Measurements from ENCODE around the gene KLHL8. TPM values are rescaled to one million over a fixed set of nuclear protein-coding genes. Genes with fewer than 3 reads are reported as not detected.
A peak's percentile ranks its signal among the peaks of the same experiment; 100 is the strongest.

Gene KLHL8
- total and polyA plus RNA-seq, 2 donors (not counting 3 experiments of a cell fraction or from before 2014, with no cell fraction given): 1.7 to 9.0 TPM

GRCh38 chr4:87151730-87152129 is 68.7 kb downstream of the KLHL8 start:
- intact Hi-C loops (cut with micrococcal nuclease) (loop anchor here (1.0 to 5.0 kb wide), 4 partner anchors 69 to 316 kb away; partner anchors contain the start of gene KLHL8), dilution Hi-C loops (cut with MboI; ENCODE audit: extremely low pct_ligation_motif_present, low sequenced_read_pairs) (no loop called here)
- no TSS peak for BruUV-seq (replicated peaks)
- ChIA-PET CTCF (interaction anchor here (0.7 to 4.8 kb wide), 20 partner anchors 9 to 822 kb away, joined by 3 to 71 read pairs (median 8); partner anchors contain the start of gene KLHL8), POLR2A (no interaction called here)
- no peaks in the 10 kb centered on the region for H3K36me3 ChIP-seq (ENCODE audit: control insufficient read depth in 2 of 2, extremely low read depth in 1 of 2, insufficient read depth in 2 of 2, low read length in 2 of 2)
- TF ChIP-seq CTCF (IDR thresholded peaks at IDR 0.05; ENCODE audit: extremely low read depth in 1 of 2, insufficient read depth in 1 of 2, low read depth in 1 of 2, low read length in 2 of 2): no peak
- no peak for TF ChIP-seq GATA2 (IDR thresholded peaks at IDR 0.05; ENCODE audit: insufficient read depth, insufficient read length, low read depth, low read length)
- no peak for TF ChIP-seq JUN (IDR thresholded peaks at IDR 0.05; ENCODE audit: borderline replicate concordance, insufficient read depth, insufficient read length, low read depth)
- no peak for TF ChIP-seq FOS (IDR thresholded peaks at IDR 0.05; ENCODE audit: borderline replicate concordance, insufficient read depth, low read length)
- no peak for TF ChIP-seq POLR2AphosphoS5 (IDR thresholded peaks at IDR 0.05; ENCODE audit: insufficient read depth, low read depth, low read length)
- no peak for TF ChIP-seq MAX (IDR thresholded peaks at IDR 0.05; ENCODE audit: insufficient read depth, insufficient read length)
- no peak for TF ChIP-seq POLR2A (IDR thresholded peaks at IDR 0.05; ENCODE audit: low read depth, low read length)
- TF ChIP-seq MYC (IDR thresholded peaks at IDR 0.05; ENCODE audit: low read depth, low read length): no peak
- no peak for TF ChIP-seq EZH2 (IDR thresholded peaks at IDR 0.05; ENCODE audit: borderline replicate concordance, low read depth, low read length, severe bottlenecking)
- H3K4me2 ChIP-seq (ENCODE audit: insufficient read depth, low read length): no peak overlapping the region
- no peak overlapping the region for H3K4me3 ChIP-seq (replicated peaks in 1 of 3; ENCODE audit: insufficient read depth in 1 of 3, low read depth in 1 of 3, low read length in 3 of 3)
- H4K20me1 ChIP-seq (replicated peaks; ENCODE audit: control insufficient read depth, extremely low read depth, insufficient read depth, low read length): no peaks in the 10 kb centered on the region
- no peaks in the 10 kb centered on the region for H3K27me3 ChIP-seq (ENCODE audit: control insufficient read depth in 2 of 2, insufficient read depth in 2 of 2, low read length in 2 of 2)
- FAIRE-seq (no peak), DNase-seq (ENCODE audit: low read depth, low spot score) (peak; percentile 32)
- no peak overlapping the region for H3K27ac ChIP-seq (ENCODE audit: insufficient read depth, low read depth, low read length)
- no peaks in the 10 kb centered on the region for H3K4me1 ChIP-seq (ENCODE audit: control insufficient read depth, extremely low read depth, insufficient read depth, low read length)
- H2AFZ ChIP-seq (ENCODE audit: low read depth, low read length): no peak overlapping the region
- no peaks in the 10 kb centered on the region for H3K9me3 ChIP-seq (replicated peaks; ENCODE audit: control insufficient read depth, insufficient read depth, low read length)
- no peaks in the 10 kb centered on the region for H3K79me2 ChIP-seq (ENCODE audit: control insufficient read depth, insufficient read depth, low read length)
- H3K9me1 ChIP-seq (replicated peaks; ENCODE audit: control insufficient read depth, extremely low read depth, insufficient read depth, low read length): no peaks in the 10 kb centered on the region
- H3K9ac ChIP-seq (replicated peaks; ENCODE audit: extremely low read depth, insufficient read depth, low read length): no peak overlapping the region
